GM18867 (cell line): ENCODE data around the gene LRRC8D.

Experiments
- ATAC-seq: cut with Tn5 transposase; IDR thresholded peaks from one replicate; pipeline ENCODE4 v1.9.1; 2021; ENCODE audit warnings: mild to moderate bottlenecking, moderate library complexity; ENCODE audit not compliant: unreplicated experiment

LRRC8D gene

DNA sequence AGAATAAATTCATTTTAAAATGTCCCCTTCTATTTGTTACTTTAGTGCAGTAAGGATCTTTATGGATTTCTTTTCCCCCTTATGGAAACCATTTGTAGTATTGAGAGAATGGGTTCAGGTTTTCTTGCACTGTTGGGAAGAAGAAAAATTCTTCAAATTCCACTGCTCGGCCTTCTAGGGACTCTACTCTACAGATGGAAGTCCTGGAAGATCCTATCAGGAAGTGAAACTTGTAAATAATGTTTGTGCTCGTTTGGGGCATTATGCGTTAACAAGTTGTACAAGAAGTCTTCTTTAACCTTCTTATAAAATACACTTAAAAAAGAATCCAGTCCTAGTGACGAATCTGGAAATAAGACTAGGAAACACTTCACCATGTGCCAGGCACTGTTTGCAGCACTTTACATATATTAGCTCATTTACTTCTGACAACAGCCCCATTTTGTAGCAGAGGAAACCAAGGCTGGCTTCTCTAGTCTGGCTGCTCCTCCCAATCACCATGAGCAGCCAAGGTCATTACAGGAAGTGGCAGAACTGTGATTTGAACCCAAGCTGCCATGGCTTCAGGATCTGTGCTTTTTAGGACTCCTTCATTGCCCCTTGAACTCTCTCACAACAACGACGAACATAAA, 11.8 kb downstream of the LRRC8D start:
- no peak for ATAC-seq

DNA sequence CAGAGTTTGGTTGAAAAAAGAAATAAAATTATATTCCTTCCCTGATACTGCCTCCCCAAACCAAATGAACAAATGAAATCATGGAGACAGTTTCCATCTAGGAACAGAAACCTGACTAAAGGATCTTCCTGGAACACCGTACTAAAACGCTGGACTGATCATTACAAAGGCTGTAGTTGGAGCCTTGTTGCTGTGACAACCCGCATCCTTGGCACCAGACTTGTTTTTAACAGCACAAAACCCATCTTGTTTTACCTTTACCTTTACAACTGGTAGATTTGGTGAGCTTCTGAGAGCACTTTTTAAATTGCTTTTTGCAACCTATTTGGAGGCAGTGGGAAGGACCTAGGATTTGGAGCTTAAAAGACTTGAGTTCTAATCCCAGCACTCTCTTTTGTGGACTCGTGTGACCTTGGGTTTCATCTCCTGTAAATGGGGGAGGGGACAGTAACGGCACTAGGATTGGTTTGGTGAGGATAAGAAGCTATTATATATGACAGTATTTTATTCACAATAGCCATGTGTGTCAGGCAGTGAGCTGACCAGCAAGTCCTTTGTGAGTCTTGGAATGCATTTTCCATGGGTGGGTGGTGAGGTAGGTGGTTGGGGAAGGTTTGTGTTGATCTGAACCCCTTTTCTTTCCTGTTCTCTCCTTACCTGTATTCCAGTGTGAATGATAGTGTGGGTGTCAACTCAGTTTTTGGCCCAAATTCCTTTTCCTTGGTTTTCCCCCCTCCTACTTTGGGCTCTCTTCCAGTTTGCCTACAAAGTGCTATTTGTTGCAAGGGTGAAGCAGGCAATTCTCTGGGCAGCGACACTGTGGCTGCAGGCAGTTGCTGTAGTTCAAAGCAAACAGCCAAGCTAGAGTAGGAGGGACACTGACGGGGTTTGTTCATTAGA, 12.6 kb downstream of the LRRC8D start:
- no peak for ATAC-seq

DNA sequence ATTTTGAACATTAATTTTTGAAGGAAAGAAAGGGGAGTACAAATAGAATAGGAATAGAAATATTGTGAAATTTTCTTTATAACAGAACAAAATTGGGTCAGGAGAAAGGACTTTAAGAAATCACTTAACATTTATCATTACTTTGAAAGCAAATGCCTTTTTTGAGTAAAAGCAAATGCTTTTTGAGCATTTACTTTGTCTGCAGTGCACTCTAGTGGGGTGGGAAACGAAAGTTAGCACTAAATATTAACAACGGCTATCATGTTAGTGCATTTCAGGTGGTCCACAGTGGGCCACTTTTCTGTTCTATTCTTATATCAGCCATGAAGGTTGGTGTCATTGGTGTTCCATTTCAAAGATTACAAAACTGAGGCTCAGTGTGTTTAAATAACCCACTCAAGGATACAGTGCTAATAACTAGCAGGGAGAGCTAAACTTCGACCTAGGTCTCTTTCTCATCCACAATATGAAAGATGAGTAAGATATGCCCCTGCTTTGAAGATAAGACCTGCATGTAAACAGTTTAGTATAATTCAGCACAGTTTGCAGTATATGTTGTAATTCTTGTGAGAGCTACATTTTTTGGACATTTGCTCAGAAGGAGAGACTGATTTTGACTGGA, 13.4 kb downstream of the LRRC8D start:
- ATAC-seq, result no peak

DNA sequence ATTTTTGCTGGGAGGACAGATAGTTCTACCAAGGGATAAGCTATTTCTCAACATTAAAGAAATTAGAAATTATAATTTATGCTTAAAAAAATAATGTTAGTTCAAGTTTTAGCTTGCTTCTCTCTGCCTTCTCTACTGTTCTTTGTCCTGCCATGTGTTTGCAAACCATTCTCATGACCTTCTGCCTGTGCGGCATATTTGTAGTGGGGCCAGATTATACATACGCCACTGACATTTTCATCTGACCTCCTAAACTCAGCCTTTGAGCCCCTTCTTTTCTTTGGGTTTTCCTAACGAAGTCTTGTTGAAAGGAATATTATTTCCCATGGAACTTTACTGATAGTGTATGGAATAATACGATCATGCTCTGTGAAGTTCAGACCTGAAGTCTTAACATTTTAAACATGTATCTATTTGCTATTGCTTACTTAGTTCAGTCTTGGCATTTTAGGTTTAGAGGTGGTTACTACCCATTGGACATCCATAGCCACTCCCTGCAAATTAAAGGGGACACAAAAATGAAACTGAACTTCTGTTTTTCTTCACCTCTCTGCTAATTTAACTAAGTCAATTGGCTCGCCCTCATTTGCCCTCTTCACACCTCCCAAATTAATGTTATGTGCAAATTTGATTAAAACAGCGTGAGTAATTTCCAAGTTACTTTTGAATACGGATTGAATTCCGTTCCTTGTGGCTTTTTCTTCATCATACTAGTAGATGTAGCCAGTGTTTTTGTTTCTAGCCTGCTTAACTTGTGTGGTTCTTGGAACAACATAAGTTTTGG, 15.6 kb downstream of the LRRC8D start:
- ATAC-seq, result no peak

DNA sequence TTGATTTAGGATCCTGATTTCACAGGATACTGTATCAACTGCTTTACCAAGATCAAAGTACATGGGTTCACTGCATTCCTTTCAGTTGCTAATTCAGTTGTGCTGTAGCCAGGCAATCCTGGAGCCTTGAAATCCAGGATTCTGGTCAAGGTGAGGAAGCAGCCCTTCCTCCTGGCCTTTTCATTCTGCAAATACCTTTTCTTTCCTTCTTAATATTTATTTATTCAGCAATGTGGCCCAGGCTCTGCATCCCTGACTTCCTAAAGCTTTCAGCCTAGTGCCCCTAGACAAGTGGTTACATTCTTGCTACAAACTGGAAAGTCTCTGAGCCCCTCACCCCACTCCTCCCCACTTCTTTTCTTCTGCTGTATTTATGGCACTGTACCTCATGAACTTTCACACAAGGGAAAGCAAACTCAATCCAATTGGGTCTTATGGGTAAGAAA, 16.2 kb downstream of the LRRC8D start:
- no peak for ATAC-seq

DNA sequence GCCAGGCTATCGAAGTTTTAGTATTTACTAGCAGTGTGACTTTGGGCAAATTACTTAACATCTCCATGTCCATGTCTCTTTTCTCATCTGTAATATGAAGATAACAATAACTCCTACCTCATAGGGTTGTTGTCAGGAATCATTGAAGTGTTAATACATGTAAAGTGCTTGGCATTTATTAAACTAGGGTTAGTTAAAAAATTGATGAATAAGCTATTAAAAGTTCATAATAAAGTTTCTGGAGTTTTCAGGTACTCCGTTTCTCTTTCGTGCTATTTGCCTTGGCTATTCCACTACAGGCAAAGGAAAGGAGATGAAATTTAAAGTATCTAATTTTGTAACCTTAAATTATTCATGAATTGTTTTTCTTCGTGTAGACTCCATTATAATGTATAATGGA, 16.7 kb downstream of the LRRC8D start:
- no peak for ATAC-seq

DNA sequence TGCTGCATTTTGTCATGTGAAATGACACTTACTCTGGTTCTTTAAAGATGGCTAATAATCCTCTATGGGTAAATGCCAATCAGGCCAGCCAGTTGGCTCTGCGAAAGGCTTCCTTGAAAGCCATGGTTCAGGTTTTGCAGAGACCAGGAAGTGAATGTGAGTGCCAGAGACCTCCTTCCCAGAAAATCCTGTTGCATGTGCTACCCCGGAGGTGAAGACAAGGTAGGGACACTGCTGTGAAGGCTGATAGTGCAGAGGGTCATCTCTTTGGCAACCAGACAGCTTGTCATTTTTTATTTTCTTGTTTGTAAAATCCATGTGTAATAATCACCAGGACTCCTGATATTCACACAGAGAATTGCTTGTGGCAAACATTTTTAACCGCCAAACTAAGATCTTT, 18.7 kb downstream of the LRRC8D start:
- no peak for ATAC-seq

DNA sequence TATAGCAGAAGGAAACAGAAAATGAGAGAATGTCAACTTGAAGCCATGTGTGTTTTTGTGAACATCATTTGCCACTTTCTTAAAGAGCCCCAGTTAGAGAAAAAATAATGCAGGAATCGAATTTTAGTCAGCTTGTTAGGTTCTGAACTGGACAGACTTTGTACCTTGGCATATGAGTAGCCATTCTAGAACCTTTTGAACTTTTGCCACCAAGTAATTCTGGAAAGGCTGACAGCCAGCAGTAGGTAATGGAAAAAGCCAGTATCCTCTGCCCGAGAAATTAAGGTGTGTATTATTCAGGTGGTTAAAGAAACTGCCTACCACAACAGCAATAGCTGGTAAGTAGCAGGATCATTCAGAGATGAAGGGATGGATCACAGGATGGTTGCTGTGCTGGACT, 20.7 kb downstream of the LRRC8D start:
- ATAC-seq, result no peak

DNA sequence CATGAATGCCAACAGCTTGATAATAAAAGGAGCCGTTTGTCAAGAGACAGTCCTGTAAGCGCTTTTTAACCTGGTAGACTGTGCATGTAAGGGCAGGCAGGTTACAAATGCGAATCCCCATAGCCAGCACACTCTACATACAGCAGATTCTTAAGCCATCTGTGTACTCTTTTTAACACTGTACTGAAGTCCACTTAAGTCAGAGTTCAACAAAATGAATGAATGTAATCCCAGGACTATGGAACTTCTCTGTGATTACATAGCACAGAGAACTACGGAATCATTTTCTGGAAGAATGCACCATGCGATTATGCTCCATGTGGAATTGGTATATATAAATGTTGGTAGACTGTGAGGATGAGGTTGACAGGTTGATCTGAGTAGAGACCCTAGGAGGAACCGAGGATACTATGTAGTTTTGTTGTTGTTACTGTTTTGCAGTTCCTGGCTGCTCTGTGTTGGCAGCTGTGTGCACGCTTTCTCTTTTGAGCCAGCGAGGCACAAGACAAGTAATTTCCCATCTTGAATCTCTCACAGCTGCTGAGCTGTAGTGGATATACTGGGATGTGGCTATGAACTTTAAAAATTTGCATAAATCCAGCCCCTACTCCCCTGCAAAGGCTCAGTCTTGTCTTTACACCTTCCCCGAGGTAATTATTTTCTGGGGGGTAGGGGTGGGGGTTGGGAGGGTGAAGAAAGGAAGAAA, 21.9 kb downstream of the LRRC8D start:
- ATAC-seq, result peak; percentile 45

DNA sequence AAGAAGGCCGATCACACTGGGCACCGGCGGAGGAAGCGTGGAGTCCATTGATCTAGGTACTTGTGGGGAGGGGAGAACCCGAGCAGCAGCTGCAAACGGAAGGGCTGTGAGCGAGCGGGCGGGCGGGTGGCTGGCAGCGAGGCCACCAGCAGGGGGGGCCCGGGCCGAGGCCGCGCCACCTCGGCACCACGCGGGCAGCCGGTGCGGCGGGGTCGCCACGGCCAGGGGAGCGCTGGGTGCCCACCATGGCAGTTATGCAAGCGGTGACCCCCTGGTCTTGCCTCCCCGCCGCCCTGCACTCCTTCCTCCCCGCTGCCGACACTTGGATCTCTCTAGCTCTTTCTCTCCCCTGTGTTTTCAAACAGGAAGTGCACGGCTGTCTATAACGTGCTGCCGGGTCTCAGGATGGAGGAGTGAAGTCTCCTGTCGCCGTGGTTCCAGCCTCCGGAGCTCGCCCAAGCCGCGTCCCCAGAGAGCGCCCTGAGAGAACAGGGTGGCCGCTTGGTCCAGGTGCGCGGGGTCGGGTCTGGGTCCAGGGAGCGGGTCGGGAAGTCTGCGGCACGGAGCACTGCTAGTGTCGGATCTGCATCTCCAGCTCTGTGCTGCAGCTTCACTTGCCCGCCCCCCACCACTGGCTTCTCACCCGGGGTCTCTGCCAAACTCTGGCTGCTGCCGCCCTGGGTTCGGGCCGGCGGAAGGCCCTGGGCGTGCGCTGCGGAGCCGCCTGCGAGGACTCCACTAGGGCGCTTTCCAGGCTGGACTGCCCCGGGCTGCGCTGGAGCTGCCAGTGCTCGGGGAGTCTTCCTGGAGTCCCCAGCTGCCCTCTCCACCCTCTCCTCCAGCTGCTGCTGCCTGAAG, 22.7 kb downstream of the LRRC8D start:
- ATAC-seq, result peak; percentile 93

DNA sequence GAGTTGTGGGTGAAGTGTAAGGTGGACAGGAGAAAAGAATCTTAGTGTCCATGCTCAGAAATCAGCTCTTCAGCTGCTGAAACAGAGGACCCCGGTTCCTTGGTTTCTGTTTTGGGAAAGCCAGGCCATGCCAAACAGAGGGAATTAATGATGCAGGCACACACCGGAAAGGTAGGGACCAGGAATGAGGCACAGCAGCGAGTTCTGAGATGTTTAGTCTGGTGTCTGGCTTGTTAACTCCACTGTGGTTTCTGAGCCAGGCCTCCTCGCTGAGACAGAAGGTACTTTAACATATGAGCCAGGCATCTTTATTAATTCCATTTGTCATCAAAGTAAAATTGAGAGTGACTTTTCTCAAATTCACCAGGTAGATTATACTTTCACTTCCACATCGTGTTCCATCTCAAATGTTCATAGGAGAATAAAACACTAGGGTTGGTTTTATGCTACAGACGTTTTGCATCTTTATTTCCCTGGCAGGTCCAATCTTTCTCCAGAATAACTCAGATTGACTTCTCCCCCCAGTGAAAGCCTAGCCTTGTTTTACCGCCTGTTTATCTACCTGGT, 23.5 kb downstream of the LRRC8D start:
- no peak for ATAC-seq

DNA sequence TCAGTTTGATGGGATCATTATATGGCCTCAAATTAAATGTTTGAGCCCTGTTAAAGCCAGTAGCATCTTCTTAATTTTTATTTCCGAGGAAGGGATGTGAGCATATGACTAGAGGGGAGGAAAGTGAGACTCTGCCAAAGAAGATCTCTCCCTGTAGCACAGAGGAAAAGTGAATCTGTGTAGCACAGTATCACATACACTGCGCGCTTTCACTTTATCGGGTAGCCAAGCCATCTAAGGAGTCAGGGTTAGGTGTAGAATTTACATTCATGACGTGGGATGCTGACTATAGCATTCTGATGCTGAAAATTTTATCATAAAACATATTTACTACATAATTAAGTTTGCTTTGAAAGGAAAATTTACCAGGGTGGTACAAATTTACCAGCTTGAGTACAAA, 24.0 kb downstream of the LRRC8D start:
- ATAC-seq, result no peak

DNA sequence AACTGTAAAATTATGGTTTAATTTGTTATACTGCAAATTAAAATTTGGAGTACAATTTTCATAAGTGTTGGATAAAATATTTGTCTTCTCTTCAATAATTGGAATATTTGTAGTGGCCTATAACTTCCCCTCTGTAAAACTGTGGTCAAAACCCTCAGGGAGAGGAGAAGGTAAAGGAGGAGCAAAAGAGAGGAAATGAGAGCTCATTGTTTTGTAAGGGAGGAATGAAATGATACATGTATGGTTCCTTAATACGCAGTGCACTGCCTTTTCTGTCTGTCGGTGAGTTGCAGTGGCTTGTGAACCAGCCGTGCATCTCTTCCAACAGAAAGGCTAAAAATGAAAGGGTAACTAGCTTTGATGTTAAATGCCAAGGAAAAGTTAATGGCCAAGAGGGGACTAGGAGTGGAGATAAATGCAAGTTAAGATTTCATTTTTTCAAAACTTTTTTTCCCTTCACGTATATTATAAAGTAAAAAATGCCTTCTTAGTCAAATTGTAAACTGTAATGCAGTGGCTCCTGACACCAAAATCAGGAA, 26.4 kb downstream of the LRRC8D start:
- no peak for ATAC-seq

DNA sequence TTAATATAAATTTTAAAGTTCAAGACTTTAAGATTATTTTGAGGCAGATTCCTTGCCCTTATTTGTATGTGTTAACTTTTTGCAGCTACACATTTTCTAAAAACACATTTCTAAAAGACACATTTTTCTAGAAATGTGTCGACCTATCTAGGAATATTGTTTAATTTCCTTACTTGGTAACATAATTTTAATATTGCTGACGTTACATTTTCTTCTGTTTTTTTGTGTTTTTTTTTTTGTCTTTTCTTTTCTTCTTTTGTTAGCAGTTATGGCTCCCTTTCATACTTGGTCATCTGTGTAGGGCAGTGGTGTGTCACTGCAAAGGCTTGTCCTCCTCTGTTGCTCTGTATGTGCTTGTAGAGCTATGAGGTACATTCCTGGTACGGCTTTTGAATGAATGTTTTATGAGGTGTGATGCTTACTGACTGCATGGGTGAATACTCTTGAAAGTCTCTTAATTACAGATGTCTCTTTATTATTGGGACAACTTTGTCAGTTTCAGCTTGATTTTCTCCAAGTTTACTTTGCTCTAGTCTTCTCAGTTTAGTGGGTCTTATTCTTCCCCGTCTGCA, 30.1 kb downstream of the LRRC8D start:
- no peak for ATAC-seq

DNA sequence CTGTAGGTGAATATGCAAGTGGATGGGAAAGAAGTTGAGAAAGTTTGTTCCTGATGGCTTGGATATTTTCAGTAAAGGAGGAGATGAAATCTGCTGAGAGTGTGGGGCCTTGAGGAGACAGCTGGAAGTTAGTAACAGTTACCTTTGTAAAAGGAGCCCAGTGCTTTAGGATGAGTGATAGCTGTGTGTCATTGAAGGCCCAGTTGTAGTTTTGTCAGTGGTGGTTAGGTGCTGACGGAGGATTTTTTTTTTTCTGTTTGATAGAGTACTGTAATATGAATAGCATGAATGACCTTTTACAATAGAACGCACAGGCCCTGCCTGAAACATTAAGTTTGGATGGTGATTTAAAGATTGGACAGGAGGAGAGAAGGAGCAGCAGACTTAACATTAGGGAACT, 33.3 kb downstream of the LRRC8D start:
- ATAC-seq, result no peak

DNA sequence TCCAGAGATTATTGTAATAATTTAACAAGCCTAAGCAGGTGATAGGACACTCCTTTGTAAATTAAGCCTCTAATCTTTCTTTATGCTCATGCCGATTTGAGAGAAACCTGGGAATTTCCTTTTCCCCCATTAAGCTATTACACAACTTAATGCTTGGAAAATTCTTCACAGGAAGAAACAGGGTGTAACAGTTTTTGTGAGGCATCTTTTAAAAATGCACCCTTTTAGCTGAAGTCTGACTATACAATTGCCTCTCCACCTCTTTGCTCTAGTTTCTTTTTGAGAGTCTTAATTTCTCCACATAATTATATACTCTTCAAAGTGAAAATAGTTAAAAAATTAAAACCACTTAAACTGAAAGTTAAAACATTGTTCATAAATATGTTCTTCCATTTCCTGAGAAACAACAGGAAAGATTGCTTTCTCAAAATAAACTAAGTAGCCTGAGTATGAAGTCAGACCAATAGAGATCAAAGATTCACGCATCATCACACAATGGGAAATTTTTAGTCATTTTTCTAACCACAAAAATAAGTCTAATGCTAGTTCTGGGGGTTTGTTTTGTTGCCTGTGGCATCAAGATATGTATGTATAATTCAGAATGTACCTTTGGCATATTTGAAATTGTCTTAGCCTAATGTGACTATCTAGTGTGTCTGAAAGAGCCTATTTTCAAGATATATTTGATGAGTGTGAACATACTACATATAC, 34.7 kb downstream of the LRRC8D start:
- peak; percentile 82 for ATAC-seq

DNA sequence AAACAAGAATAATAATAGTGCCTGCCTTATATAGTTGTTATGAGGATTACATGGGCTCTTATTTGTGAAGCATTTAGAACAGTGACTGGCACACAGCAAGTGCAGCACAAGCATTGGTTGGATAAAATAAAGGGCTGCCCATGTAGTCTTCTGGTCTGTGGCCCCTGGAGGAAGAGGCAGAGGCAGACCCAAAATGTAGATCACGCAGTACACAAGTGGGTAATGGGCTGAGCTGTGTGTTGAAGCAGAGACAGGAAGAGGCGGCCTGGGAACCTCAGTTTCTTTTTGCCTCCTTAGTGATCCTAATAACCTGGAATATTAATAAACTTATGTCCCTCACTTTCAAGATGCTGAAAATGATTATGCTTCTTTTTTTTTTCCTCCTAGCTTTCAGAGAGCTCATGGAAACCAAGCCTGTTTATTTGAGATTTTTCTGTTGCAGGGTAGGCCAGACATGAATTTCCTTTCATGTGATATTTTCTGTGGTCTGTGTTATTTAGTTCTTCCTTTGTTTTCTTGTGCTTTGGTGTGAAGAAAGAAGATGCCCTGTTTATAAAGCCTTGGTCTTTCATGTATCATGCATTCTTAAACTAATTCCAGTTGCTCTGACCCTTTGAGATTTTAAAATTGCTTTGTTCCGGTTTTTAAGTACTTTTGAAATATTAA, 42.5 kb downstream of the LRRC8D start:
- no peak for ATAC-seq
